ENCODE measurements around the gene MERTK.

Gene MERTK

DNA sequence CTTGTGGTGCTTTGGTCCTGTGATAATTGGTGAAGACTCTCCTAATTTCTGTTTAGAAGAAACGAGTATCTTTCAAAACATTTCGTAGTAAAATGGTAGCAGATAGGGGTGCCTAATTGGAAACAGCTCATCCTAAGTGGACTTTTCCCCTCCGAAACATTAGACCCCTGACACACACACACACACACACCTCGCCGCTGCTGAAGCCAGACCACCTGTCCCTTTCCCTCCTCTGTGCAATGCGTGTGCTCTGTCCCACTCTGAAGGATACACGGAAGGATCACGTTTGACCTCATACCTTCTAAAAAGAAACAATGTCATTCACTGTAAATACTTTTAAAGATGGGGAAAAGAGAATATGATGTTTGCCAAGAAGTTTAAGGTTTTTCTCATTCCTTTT is 120.4 kb downstream of the MERTK start:
- Histone ChIP-seq H3K36me3 (ENCODE audit: insufficient read depth) (no peaks in the 10 kb centered on the region), H3K27ac (no peak overlapping the region), H2AFZ (ENCODE audit: low read depth) (no peak overlapping the region), H3K79me2 (ENCODE audit: insufficient read depth, low read depth) (no peaks in the 10 kb centered on the region), H3K4me2 (no peak overlapping the region), H3K4me3 (IDR thresholded peaks at IDR 0.05; ENCODE audit: insufficient read depth, low read depth, low read length) (no peak overlapping the region), H3K27me3 (ENCODE audit: insufficient read depth, low read depth) (no peaks in the 10 kb centered on the region), H3K9ac (no peak overlapping the region), H4K20me1 (ENCODE audit: insufficient read depth) (no peaks in the 10 kb centered on the region), H3K4me1 (ENCODE audit: low read depth, poor library complexity, severe bottlenecking) (peaks cover 31% of the 10 kb centered on the region)
- TF ChIP-seq, protein P1, sequence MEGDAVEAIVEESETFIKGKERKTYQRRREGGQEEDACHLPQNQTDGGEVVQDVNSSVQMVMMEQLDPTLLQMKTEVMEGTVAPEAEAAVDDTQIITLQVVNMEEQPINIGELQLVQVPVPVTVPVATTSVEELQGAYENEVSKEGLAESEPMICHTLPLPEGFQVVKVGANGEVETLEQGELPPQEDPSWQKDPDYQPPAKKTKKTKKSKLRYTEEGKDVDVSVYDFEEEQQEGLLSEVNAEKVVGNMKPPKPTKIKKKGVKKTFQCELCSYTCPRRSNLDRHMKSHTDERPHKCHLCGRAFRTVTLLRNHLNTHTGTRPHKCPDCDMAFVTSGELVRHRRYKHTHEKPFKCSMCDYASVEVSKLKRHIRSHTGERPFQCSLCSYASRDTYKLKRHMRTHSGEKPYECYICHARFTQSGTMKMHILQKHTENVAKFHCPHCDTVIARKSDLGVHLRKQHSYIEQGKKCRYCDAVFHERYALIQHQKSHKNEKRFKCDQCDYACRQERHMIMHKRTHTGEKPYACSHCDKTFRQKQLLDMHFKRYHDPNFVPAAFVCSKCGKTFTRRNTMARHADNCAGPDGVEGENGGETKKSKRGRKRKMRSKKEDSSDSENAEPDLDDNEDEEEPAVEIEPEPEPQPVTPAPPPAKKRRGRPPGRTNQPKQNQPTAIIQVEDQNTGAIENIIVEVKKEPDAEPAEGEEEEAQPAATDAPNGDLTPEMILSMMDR (conservative IDR thresholded peaks at IDR 0.05; ENCODE audit: low read depth, low read length), result no peak

GRCh38 chr2:112019569-112019982 is 121.2 kb downstream of the MERTK start:
- no peak overlapping the region for H3K4me2 ChIP-seq
- TF ChIP-seq, protein P1 (conservative IDR thresholded peaks at IDR 0.05; ENCODE audit: low read depth, low read length), result no peak
- no peak overlapping the region for H3K4me3 ChIP-seq (IDR thresholded peaks at IDR 0.05; ENCODE audit: insufficient read depth, low read depth, low read length)
- no peaks in the 10 kb centered on the region for H4K20me1 ChIP-seq (ENCODE audit: insufficient read depth)
- H3K4me1 ChIP-seq (ENCODE audit: low read depth, poor library complexity, severe bottlenecking), result peaks cover 38% of the 10 kb centered on the region
- no peaks in the 10 kb centered on the region for H3K27me3 ChIP-seq (ENCODE audit: insufficient read depth, low read depth)
- no peak overlapping the region for H3K9ac ChIP-seq
- H3K27ac ChIP-seq, result no peak overlapping the region
- no peaks in the 10 kb centered on the region for H3K79me2 ChIP-seq (ENCODE audit: insufficient read depth, low read depth)
- no peaks in the 10 kb centered on the region for H3K36me3 ChIP-seq (ENCODE audit: insufficient read depth)
- H2AFZ ChIP-seq (ENCODE audit: low read depth), result no peak overlapping the region

- Histone ChIP-seq H3K4me1 (ENCODE audit: low read depth, poor library complexity, severe bottlenecking) (peaks cover 43% of the 10 kb centered on the region), H3K4me2 (no peak overlapping the region), H3K27me3 (ENCODE audit: insufficient read depth, low read depth) (no peaks in the 10 kb centered on the region), H4K20me1 (ENCODE audit: insufficient read depth) (no peaks in the 10 kb centered on the region), H3K79me2 (ENCODE audit: insufficient read depth, low read depth) (no peaks in the 10 kb centered on the region), H3K27ac (no peak overlapping the region), H3K4me3 (IDR thresholded peaks at IDR 0.05; ENCODE audit: insufficient read depth, low read depth, low read length) (no peak overlapping the region), H2AFZ (ENCODE audit: low read depth) (no peak overlapping the region), H3K9ac (no peak overlapping the region), H3K36me3 (ENCODE audit: insufficient read depth) (no peaks in the 10 kb centered on the region)
- TF ChIP-seq, protein P1 (conservative IDR thresholded peaks at IDR 0.05; ENCODE audit: low read depth, low read length), result no peak
Observed at GRCh38 chr2:112020561-112020960, 122.2 kb downstream of the MERTK start.

DNA sequence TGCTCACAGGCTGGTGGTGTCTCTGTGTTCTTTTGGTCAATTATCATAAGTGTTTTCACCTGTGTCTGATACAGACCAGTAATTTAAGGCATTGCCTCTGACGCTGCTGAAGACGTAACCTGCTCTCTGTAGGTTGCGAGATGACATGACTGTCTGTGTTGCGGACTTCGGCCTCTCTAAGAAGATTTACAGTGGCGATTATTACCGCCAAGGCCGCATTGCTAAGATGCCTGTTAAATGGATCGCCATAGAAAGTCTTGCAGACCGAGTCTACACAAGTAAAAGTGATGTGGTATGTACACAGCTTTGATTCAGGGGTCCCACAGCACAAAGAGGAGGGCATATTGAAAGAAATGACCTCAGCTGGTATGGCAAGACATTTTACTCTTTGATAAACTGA is 122.9 kb downstream of the MERTK start:
- no peak overlapping the region for H3K4me3 ChIP-seq (IDR thresholded peaks at IDR 0.05; ENCODE audit: insufficient read depth, low read depth, low read length)
- H3K27ac ChIP-seq, result no peak overlapping the region
- H3K9ac ChIP-seq, result no peak overlapping the region
- no peaks in the 10 kb centered on the region for H4K20me1 ChIP-seq (ENCODE audit: insufficient read depth)
- H3K36me3 ChIP-seq (ENCODE audit: insufficient read depth), result no peaks in the 10 kb centered on the region
- no peak overlapping the region for H3K4me2 ChIP-seq
- peaks cover 43% of the 10 kb centered on the region for H3K4me1 ChIP-seq (ENCODE audit: low read depth, poor library complexity, severe bottlenecking)
- H2AFZ ChIP-seq (ENCODE audit: low read depth), result no peak overlapping the region
- no peaks in the 10 kb centered on the region for H3K27me3 ChIP-seq (ENCODE audit: insufficient read depth, low read depth)
- TF ChIP-seq, protein P1 (conservative IDR thresholded peaks at IDR 0.05; ENCODE audit: low read depth, low read length), result no peak
- H3K79me2 ChIP-seq (ENCODE audit: insufficient read depth, low read depth), result no peaks in the 10 kb centered on the region

Data from KMS-11 (cell line).